Suprapubic skin (tissue), 4 donors: ENCODE measurements around the gene PIN1.

Experiments used
- EP300 ChIP-seq: sonication (generic); formaldehyde crosslinking; IDR thresholded peaks from one replicate; pipeline ENCODE4 v1.6.1; 2017; ENCODE audit warnings: antibody characterized with exemption
- POLR2A ChIP-seq, 2 donors: fragments of 450-650 bp; IDR thresholded peaks; one replicate each; pipeline ENCODE4 v1.6.1; 2017; ENCODE audit warnings: antibody characterized with exemption in 2 of 2, mild to moderate bottlenecking in 2 of 2, moderate library complexity in 2 of 2
- POLR2AphosphoS5 ChIP-seq, 3 donors: sonication (generic); formaldehyde crosslinking; IDR thresholded peaks; one replicate each; pipeline ENCODE4 v1.6.1; 2017; ENCODE audit warnings: antibody characterized with exemption in 3 of 3
- TF ChIP-seq, protein P1 (sequence below), 2 donors: fragments of 200-600 bp in 1 of 2; fragments of 450-650 bp in 1 of 2; sonication (generic) in 1 of 2; IDR thresholded peaks; one replicate each; pipeline ENCODE4 v1.5.1; 2016 to 2019; ENCODE audit warnings: antibody characterized with exemption in 2 of 2, mild to moderate bottlenecking in 1 of 2, moderate library complexity in 1 of 2

DNA sequence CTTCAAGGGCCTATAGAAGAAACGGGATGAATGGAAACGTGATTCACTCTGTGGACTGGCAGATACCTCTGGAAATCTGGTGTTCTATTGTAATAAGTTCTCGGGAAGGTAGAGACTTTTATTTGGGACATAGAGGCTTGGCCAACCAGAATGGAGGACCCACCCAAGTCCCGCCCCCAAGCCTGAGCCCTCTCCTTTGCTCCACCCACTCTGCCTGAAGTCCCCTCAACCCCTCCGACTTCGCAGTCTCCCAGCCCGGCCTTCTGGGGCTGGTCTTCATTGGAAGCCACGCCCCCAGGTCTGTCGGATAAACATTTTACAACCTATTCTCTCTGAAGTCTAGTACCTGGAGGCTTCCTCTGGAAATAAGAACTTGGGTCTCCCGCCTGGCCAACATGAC, 33.1 kb upstream of the PIN1 start:
- TF ChIP-seq, protein P1, sequence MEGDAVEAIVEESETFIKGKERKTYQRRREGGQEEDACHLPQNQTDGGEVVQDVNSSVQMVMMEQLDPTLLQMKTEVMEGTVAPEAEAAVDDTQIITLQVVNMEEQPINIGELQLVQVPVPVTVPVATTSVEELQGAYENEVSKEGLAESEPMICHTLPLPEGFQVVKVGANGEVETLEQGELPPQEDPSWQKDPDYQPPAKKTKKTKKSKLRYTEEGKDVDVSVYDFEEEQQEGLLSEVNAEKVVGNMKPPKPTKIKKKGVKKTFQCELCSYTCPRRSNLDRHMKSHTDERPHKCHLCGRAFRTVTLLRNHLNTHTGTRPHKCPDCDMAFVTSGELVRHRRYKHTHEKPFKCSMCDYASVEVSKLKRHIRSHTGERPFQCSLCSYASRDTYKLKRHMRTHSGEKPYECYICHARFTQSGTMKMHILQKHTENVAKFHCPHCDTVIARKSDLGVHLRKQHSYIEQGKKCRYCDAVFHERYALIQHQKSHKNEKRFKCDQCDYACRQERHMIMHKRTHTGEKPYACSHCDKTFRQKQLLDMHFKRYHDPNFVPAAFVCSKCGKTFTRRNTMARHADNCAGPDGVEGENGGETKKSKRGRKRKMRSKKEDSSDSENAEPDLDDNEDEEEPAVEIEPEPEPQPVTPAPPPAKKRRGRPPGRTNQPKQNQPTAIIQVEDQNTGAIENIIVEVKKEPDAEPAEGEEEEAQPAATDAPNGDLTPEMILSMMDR (IDR thresholded peaks at IDR 0.05) = no peak
- TF ChIP-seq POLR2AphosphoS5 (IDR thresholded peaks at IDR 0.05) = no peak
- TF ChIP-seq POLR2A (IDR thresholded peaks at IDR 0.05) = no peak
- TF ChIP-seq EP300 = no peak
